Endothelial cell of umbilical vein (primary cell): ENCODE results near the gene NFXL1. TPM values are rescaled to one million over a fixed set of nuclear protein-coding genes. Genes with fewer than 3 reads are reported as not detected.

Experiments
- BruUV-seq: library from RNA; stranded (reverse); fragments of 400-500 nt; replicated peaks from 2 replicates; lab custom pipeline; 2021; lab: Mats Ljungman, UMichigan
- CTCF ChIA-PET: fragments of 300-600, 350-600 bp; sonication (Branson Sonifier 250); formaldehyde crosslinking; loops from one replicate; lab custom pipeline; 2021; ENCODE audit warnings: antibody characterized with exemption, inconsistent platforms; lab: Charles Lee
- POLR2A ChIA-PET: fragments of 300-600, 350-600 bp; sonication (Branson Sonifier 250); formaldehyde crosslinking; loops from one replicate; lab custom pipeline; 2021; ENCODE audit warnings: antibody characterized with exemption, inconsistent platforms; lab: Charles Lee
- DNase-seq: peaks from one replicate; pipeline ENCODE4 v3.0.0-alpha.2; 2011; ENCODE audit warnings: low read depth, low spot score
- FAIRE-seq: peaks from 2 replicates; lab custom pipeline; 2011; peaks lifted over from hg19 to GRCh38; lab: Jason Lieb, UNC
- H2AFZ ChIP-seq: 2 replicates; pipeline ENCODE4 v1.6.0; 2012; ENCODE audit warnings: low read depth, low read length, control low read depth, inconsistent platforms
- H3K27ac ChIP-seq: 2 replicates; pipeline ENCODE4 v1.5.1; 2011; ENCODE audit warnings: low read depth, mild to moderate bottlenecking, control low read depth, low read length, moderate library complexity; ENCODE audit not compliant: insufficient read depth
- H3K27me3 ChIP-seq, 2 experiments: 2 replicates each; pipeline versions ENCODE4 v1.6.0 to v1.6.1; 2011; ENCODE audit warnings: low read length in 2 of 2, mixed read lengths in 1 of 2; ENCODE audit not compliant: control insufficient read depth in 2 of 2, insufficient read depth in 2 of 2
- H3K36me3 ChIP-seq, 2 experiments: 2 replicates in 1 of 2; 3 replicates in 1 of 2; pipeline ENCODE4 v1.5.1; 2011; ENCODE audit warnings: low read length in 2 of 2, mild to moderate bottlenecking in 1 of 2, moderate library complexity in 1 of 2; ENCODE audit not compliant: control insufficient read depth in 2 of 2, insufficient read depth in 2 of 2; ENCODE audit errors: extremely low read depth in 1 of 2
- H3K4me1 ChIP-seq: 3 replicates; pipeline ENCODE4 v1.5.1; 2011; ENCODE audit warnings: mild to moderate bottlenecking, low read length; ENCODE audit not compliant: control insufficient read depth, insufficient read depth; ENCODE audit errors: extremely low read depth
- H3K4me2 ChIP-seq: 2 replicates; pipeline ENCODE4 v1.6.1; 2011; ENCODE audit warnings: low read length, control low read depth, mixed read lengths; ENCODE audit not compliant: insufficient read depth
- H3K4me3 ChIP-seq, 3 experiments: fragments of 200-600 bp in 1 of 3; sonication (generic), shearing (Covaris generic) in 1 of 3; replicated peaks in 1 of 3; 2 replicates each; pipeline ENCODE4 v1.5.1; 2011 to 2016; ENCODE audit warnings: control low read depth in 3 of 3, low read length in 3 of 3, mild to moderate bottlenecking in 2 of 3, inconsistent platforms in 1 of 3, low read depth in 1 of 3, moderate library complexity in 1 of 3; ENCODE audit not compliant: insufficient read depth in 1 of 3
- H3K79me2 ChIP-seq: 2 replicates; pipeline ENCODE4 v1.6.0; 2012; ENCODE audit warnings: low read length, inconsistent platforms; ENCODE audit not compliant: control insufficient read depth, insufficient read depth
- H3K9ac ChIP-seq: replicated peaks from 2 replicates; pipeline ENCODE3; 2011; ENCODE audit warnings: low read length, control low read depth; ENCODE audit not compliant: insufficient read depth; ENCODE audit errors: extremely low read depth
- H3K9me1 ChIP-seq: replicated peaks from 3 replicates; pipeline ENCODE4 v1.6.0; 2011; ENCODE audit warnings: mild to moderate bottlenecking, low read length; ENCODE audit not compliant: control insufficient read depth, insufficient read depth; ENCODE audit errors: extremely low read depth
- H3K9me3 ChIP-seq: replicated peaks from 2 replicates; pipeline ENCODE4 v1.5.1; 2012; ENCODE audit warnings: low read length, inconsistent platforms; ENCODE audit not compliant: control insufficient read depth, insufficient read depth
- H4K20me1 ChIP-seq: replicated peaks from 2 replicates; pipeline ENCODE3; 2011; ENCODE audit warnings: mild to moderate bottlenecking, low read length; ENCODE audit not compliant: control insufficient read depth, insufficient read depth; ENCODE audit errors: extremely low read depth
- CTCF ChIP-seq, 2 donors: IDR thresholded peaks; 1 replicate in 1 of 2; 2 replicates in 1 of 2; pipeline ENCODE4 v1.5.1; 2011; ENCODE audit warnings: low read length in 2 of 2, mild to moderate bottlenecking in 2 of 2, moderate library complexity in 2 of 2, control low read depth in 1 of 2, inconsistent platforms in 1 of 2, low read depth in 1 of 2; ENCODE audit not compliant: insufficient read depth in 1 of 2; ENCODE audit errors: extremely low read depth in 1 of 2
- EZH2 ChIP-seq: IDR thresholded peaks from 2 replicates; pipeline ENCODE4 v1.6.1; 2012; ENCODE audit warnings: borderline replicate concordance, low read depth, mild to moderate bottlenecking, moderate library complexity, low read length, inconsistent platforms; ENCODE audit not compliant: severe bottlenecking
- FOS ChIP-seq: IDR thresholded peaks from 2 replicates; pipeline ENCODE4 v1.6.1; 2011; ENCODE audit warnings: mild to moderate bottlenecking, low read length, moderate library complexity, borderline replicate concordance; ENCODE audit not compliant: insufficient read depth
- GATA2 ChIP-seq: IDR thresholded peaks from 2 replicates; pipeline ENCODE4 v1.7.0; 2011; ENCODE audit warnings: low read depth, mild to moderate bottlenecking, moderate library complexity, mixed read lengths, low read length; ENCODE audit not compliant: insufficient read length, insufficient read depth
- JUN ChIP-seq: IDR thresholded peaks from 2 replicates; pipeline ENCODE4 v1.6.1; 2011; ENCODE audit warnings: borderline replicate concordance, low read depth; ENCODE audit not compliant: insufficient read length, insufficient read depth
- MAX ChIP-seq: IDR thresholded peaks from 2 replicates; pipeline ENCODE4 v1.6.1; 2011; ENCODE audit not compliant: insufficient read depth, insufficient read length
- MYC ChIP-seq: IDR thresholded peaks from one replicate; pipeline ENCODE4 v1.6.1; 2011; ENCODE audit warnings: mild to moderate bottlenecking, low read depth, low read length
- POLR2A ChIP-seq: IDR thresholded peaks from 2 replicates; pipeline ENCODE4 v1.6.1; 2012; ENCODE audit warnings: low read depth, mild to moderate bottlenecking, control low read depth, low read length
- POLR2AphosphoS5 ChIP-seq: IDR thresholded peaks from 2 replicates; pipeline ENCODE4 v1.6.1; 2012; ENCODE audit warnings: low read depth, mild to moderate bottlenecking, control low read depth, low read length, moderate library complexity; ENCODE audit not compliant: insufficient read depth
- dilution Hi-C: fragments of 300-500 bp; cut with MboI; formaldehyde crosslinking; loops from one replicate; pipeline ENCODE4 v1.15.0; 2019; ENCODE audit warnings: low sequenced_read_pairs; ENCODE audit not compliant: extremely low pct_ligation_motif_present
- intact Hi-C: fragments of 100-400 bp; cut with micrococcal nuclease; formaldehyde crosslinking; loops from one replicate; pipeline ENCODE4 v1.10.0; 2022
- polyA plus RNA-seq, 4 experiments: library from polyadenylated mRNA; depleted of rRNA in 3 of 4; stranded (reverse) in 3 of 4; unstranded in 1 of 4; fragments of >200 nt; gene quantifications; 2 replicates each; pipeline versions ENCODE4 v1.2.1 to v1.2.3, GENCODE V29; 2011 to 2012; ENCODE audit warnings: missing spikeins in 1 of 4
- total RNA-seq: library from RNA; stranded (reverse); gene quantifications from 2 replicates; pipeline ENCODE4 v1.2.3, GENCODE V29; 2021

NFXL1 gene
- total and polyA plus RNA-seq, 2 donors (not counting 3 experiments of a cell fraction or from before 2014, with no cell fraction given), result 5.1 to 14.6 TPM

- Histone ChIP-seq H3K9me1 (no peaks in the 10 kb centered on the region), H3K9me3 (no peaks in the 10 kb centered on the region), H4K20me1 (no peaks in the 10 kb centered on the region), H3K27me3 (peaks cover 9 to 11% of the 10 kb centered on the region in 2 experiments), H3K36me3 (no peaks in the 10 kb centered on the region), H2AFZ (no peak overlapping the region), H3K4me3 (no peak overlapping the region), H3K79me2 (no peaks in the 10 kb centered on the region), H3K4me2 (no peak overlapping the region), H3K27ac (no peak overlapping the region), H3K9ac (no peak overlapping the region), H3K4me1 (no peaks in the 10 kb centered on the region)
- POLR2A ChIA-PET, result no interaction called here
- BruUV-seq, result no TSS peak
- dilution Hi-C loops (no loop called here), intact Hi-C loops (loop anchor here (10.0 kb wide), 2 partner anchors 555 to 1005 kb away; no protein-coding TSS in a partner anchor)
- TF ChIP-seq MAX (no peak), JUN (no peak), CTCF (IDR thresholded peaks at IDR 0.05; ENCODE audit: extremely low read depth in 1 of 2, insufficient read depth in 1 of 2, low read depth in 1 of 2, low read length in 2 of 2) (no peak), MYC (no peak), GATA2 (no peak), FOS (no peak), POLR2A (no peak), POLR2AphosphoS5 (no peak), EZH2 (no peak)
- DNase-seq (no peak), FAIRE-seq (no peak)
- CTCF ChIA-PET, result interaction anchor here (1.2 to 1.5 kb wide), 3 partner anchors 8 to 271 kb away, joined by 3 to 4 read pairs (median 4); no protein-coding TSS in a partner anchor
Observed at GRCh38 chr4:47939456-47939855, 25.1 kb upstream of the NFXL1 start.
